Stomach (tissue), 9 donors: ENCODE results near the gene GLUL. TPM values are rescaled to one million over a fixed set of nuclear protein-coding genes. Genes with fewer than 3 reads are reported as not detected.

ENCODE experiments used
- DNase-seq, 2 donors: peaks; one replicate each; pipeline versions ENCODE4 v3.0.0 to v3.0.0-alpha.2; 2013 to 2019
- H3K27ac ChIP-seq, 5 donors: fragments of 200-600 bp in 4 of 5; sonication (generic) in 4 of 5; one replicate each; pipeline ENCODE4 v1.5.1; 2013 to 2019; ENCODE audit warnings: mild to moderate bottlenecking in 1 of 5, moderate library complexity in 1 of 5
- H3K27me3 ChIP-seq, 3 donors: fragments of 200-600 bp; sonication (generic); one replicate each; pipeline ENCODE4 v1.5.1; 2017 to 2019; ENCODE audit warnings: mixed run types in 1 of 3
- H3K36me3 ChIP-seq, 4 donors: fragments of 200-600 bp; sonication (generic); 1 replicate in 3 of 4; 2 replicates in 1 of 4; pipeline ENCODE4 v1.5.1; 2016 to 2019
- H3K4me1 ChIP-seq, 4 donors: fragments of 200-600 bp; sonication (generic); one replicate each; pipeline ENCODE4 v1.5.1; 2016 to 2019
- H3K4me3 ChIP-seq, 4 donors: fragments of 200-600 bp; sonication (generic) in 3 of 4; one replicate each; pipeline ENCODE4 v1.5.1; 2016 to 2019; ENCODE audit warnings: mild to moderate bottlenecking in 1 of 4
- H3K9me3 ChIP-seq, 4 donors: fragments of 200-600 bp; sonication (generic); one replicate each; pipeline ENCODE4 v1.5.1; 2016 to 2019
- CTCF ChIP-seq, 7 experiments: fragments of 450-650 bp in 4 of 7; fragments of 200-600 bp in 3 of 7; sonication (generic) in 3 of 7; IDR thresholded peaks; one replicate each; pipeline ENCODE4 v1.5.1; 2016 to 2019; ENCODE audit warnings: antibody characterized with exemption in 7 of 7, control low read depth in 2 of 7, mild to moderate bottlenecking in 1 of 7
- EP300 ChIP-seq: sonication (generic); formaldehyde crosslinking; IDR thresholded peaks from one replicate; pipeline ENCODE4 v1.6.1; 2017; ENCODE audit warnings: antibody characterized with exemption
- POLR2A ChIP-seq, 4 donors: fragments of 450-650 bp; IDR thresholded peaks; one replicate each; pipeline ENCODE4 v1.6.1; 2016; ENCODE audit warnings: antibody characterized with exemption in 4 of 4, control low read depth in 2 of 4, mild to moderate bottlenecking in 1 of 4, moderate library complexity in 1 of 4
- POLR2AphosphoS5 ChIP-seq, 3 donors: sonication (generic); formaldehyde crosslinking; IDR thresholded peaks; one replicate each; pipeline ENCODE4 v1.6.1; 2016; ENCODE audit warnings: antibody characterized with exemption in 3 of 3
- WGBS, 5 donors: extraction: QIAGEN DNeasy Blood & Tissue Kit in 3 of 5; methylation state at CpG; one replicate each; pipeline versions ENCODE4 v1.1.5 to v1.1.7; 2013 to 2018; 5-methylcytosine and 5-hydroxymethylcytosine counted together
- intact Hi-C: fragments of 100-400 bp; cut with DNase I; formaldehyde crosslinking; loops from one replicate; pipeline ENCODE4 v1.15.1; 2023; ENCODE audit warnings: low total_unique reads
- polyA plus RNA-seq, 3 donors: library from polyadenylated mRNA; stranded (reverse); fragments of 200-250 nt; gene quantifications; one replicate each; pipeline ENCODE4 v1.2.3, GENCODE V29; 2013
- total RNA-seq, 5 donors: library from RNA; depleted of rRNA; stranded (reverse); fragments of >200 nt; gene quantifications; one replicate each; pipeline versions ENCODE4 v1.1.0 to v1.2.3, GENCODE V29; 2014 to 2016
- donor health status: healthy with polysubstance abuse.
- donor health status: Bipolar disorder and iron deficiency.
- donor health status: healthy.

GLUL gene
- total and polyA plus RNA-seq, 8 donors, result 102 to 1,958 (median 1,530) TPM

GRCh38 chr1:182384387-182384960 is 7.1 kb downstream of the GLUL start:
- WGBS, 5 donors, result 82 to 90% (median 88%) methylated on average over 19 of the region's 19 CpGs
- Histone ChIP-seq H3K4me1 (peaks cover 57 to 83% (median 69%) of the 10 kb centered on the region in 4 donors), H3K9me3 (no peaks in the 10 kb centered on the region), H3K27me3 (no peaks in the 10 kb centered on the region), H3K4me3 (peak overlapping the region in 3 of 4 donors; percentile 4 to 78 (median 9)), H3K27ac (peak overlapping the region; percentile 34 to 99 (median 98)), H3K36me3 (peaks cover 76 to 87% (median 80%) of the 10 kb centered on the region in 4 donors)
- DNase-seq, result no peak
- intact Hi-C loops, result no loop called here
- TF ChIP-seq POLR2AphosphoS5 (IDR thresholded peaks at IDR 0.05), result peak in 2 of 3 donors; percentile 76 to 77
- TF ChIP-seq POLR2A (IDR thresholded peaks at IDR 0.05), result peak in 1 of 4 donors; percentile 44
- TF ChIP-seq CTCF (IDR thresholded peaks at IDR 0.05), result no peak

- WGBS, 5 donors, result 56 to 73% (median 70%) methylated on average over 7 of the region's 7 CpGs
- Histone ChIP-seq H3K4me3 (peak overlapping the region in 3 of 4 donors; percentile 4 to 78 (median 9)), H3K27me3 (no peaks in the 10 kb centered on the region), H3K27ac (peak overlapping the region; percentile 11 to 99 (median 67)), H3K9me3 (no peaks in the 10 kb centered on the region), H3K36me3 (peaks cover 74 to 82% (median 76%) of the 10 kb centered on the region in 4 donors), H3K4me1 (peaks cover 57 to 83% (median 69%) of the 10 kb centered on the region in 4 donors)
- peak in 2 of 3 donors; percentile 64 to 67 for TF ChIP-seq POLR2AphosphoS5 (IDR thresholded peaks at IDR 0.05)
- TF ChIP-seq CTCF (IDR thresholded peaks at IDR 0.05), result no peak
- peak in 1 of 4 donors; percentile 30 for TF ChIP-seq POLR2A (IDR thresholded peaks at IDR 0.05)
- no peak for DNase-seq
- intact Hi-C loops, result no loop called here
Measured at GRCh38 chr1:182383934-182384333, 7.7 kb downstream of the GLUL start.

- peak overlapping the region; percentile 14 to 99 (median 75) for H3K27ac ChIP-seq
- no peaks in the 10 kb centered on the region for H3K9me3 ChIP-seq
- peak in 2 of 3 donors; percentile 67 to 75 for TF ChIP-seq POLR2AphosphoS5 (IDR thresholded peaks at IDR 0.05)
- TF ChIP-seq POLR2A (IDR thresholded peaks at IDR 0.05), result peak in 1 of 4 donors; percentile 13
- no peak for TF ChIP-seq EP300
- TF ChIP-seq CTCF (IDR thresholded peaks at IDR 0.05), result no peak
- H3K4me3 ChIP-seq, result peak overlapping the region in 1 of 4 donors; percentile 78
- intact Hi-C loops, result no loop called here
- peaks cover 51 to 76% (median 63%) of the 10 kb centered on the region in 4 donors for H3K4me1 ChIP-seq
- H3K27me3 ChIP-seq, result no peaks in the 10 kb centered on the region
- WGBS, 5 donors, result 54 to 71% (median 66%) methylated on average over 4 of the region's 4 CpGs
- DNase-seq, result no peak
- H3K36me3 ChIP-seq, result peaks cover 66 to 74% (median 68%) of the 10 kb centered on the region in 4 donors
Measured at GRCh38 chr1:182383037-182383661, 8.4 kb downstream of the GLUL start.

- peaks cover 44 to 75% (median 54%) of the 10 kb centered on the region in 4 donors for H3K4me1 ChIP-seq
- peaks cover 56 to 64% (median 58%) of the 10 kb centered on the region in 4 donors for H3K36me3 ChIP-seq
- H3K27me3 ChIP-seq, result no peaks in the 10 kb centered on the region
- no peak for DNase-seq
- intact Hi-C loops, result no loop called here
- peak overlapping the region; percentile 12 to 99 (median 75) for H3K27ac ChIP-seq
- H3K4me3 ChIP-seq, result peak overlapping the region in 1 of 4 donors; percentile 18
- H3K9me3 ChIP-seq, result no peaks in the 10 kb centered on the region
- no peak for TF ChIP-seq POLR2A (IDR thresholded peaks at IDR 0.05)
- TF ChIP-seq POLR2AphosphoS5 (IDR thresholded peaks at IDR 0.05), result peak in 2 of 3 donors; percentile 61 to 63
- no peak for TF ChIP-seq CTCF (IDR thresholded peaks at IDR 0.05)
- WGBS, 5 donors, result 45 to 66% (median 61%) methylated on average over 9 of the region's 9 CpGs
Measured at GRCh38 chr1:182381962-182382819, 9.4 kb downstream of the GLUL start.
